ENCODE measurements around the gene BTN2A1.

BTN2A1 gene

DNA sequence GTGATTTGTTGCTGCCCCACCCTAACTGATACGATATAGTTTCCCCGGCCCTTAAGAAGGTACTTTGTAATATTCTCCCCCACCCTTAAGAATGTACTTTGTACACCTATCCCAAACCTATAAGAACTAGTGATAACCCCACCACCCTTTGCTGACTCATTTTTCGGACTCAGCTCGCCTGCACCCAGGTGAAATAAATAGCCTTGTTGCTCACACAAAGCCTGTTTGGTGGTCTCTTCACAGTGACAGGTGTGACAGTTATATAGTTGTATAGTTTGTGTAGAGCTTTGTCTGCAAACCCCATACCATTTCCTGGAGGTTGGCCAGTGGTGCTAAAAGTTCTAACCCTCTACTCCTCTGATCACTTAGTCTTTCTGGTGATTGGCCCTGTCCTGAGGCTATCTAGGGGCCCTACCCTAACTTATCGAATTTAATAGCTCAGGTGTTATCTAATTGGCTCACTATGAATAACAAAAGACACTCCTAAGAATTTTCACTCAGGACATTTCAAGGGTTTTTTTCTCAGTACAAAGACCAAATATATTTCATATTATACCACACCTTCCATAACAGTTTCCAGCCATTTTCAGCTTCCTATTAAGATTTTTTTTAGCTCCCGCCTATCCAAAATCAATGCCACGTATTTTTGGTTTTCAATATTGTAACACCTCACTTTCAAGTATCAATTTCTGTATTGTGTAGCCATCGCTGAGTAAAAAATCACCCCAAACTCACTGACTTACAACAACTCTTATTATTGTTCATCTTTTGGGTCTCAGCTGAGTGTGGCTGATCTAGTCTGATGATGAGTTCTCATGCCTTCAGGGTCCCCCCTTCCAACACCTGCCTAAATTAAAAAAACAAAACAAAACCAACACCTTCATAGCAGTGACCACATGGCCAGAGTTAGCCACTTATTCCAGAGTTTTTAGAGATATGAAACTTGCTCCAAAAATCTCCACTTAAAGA is 32.5 kb downstream of the BTN2A1 start:
- in situ Hi-C loops (cut with HindIII; ENCODE audit: low sequenced_read_pairs): no loop called here
- DNase-seq (ENCODE audit: low read depth, low spot score): no peak

DNA sequence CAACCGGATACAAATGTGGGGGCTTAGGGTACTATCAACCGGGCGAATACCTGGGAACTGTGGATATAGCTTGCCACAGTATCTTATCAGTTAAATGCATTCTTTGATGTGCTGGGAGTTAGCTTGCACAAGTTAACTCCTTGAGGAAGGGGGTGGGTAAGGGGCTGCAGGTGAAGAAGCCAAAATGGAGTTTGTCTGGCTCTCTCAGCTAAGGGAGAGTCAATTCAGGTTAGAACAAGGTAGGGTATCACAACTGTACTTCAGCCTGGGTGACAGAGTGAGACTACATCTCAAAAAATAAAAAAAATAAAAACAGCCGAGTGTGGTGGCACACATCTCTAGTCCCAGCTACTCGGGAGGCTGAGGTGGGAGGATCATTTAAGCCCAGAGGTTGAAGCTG is 33.8 kb downstream of the BTN2A1 start:
- TF ChIP-seq, protein P1, sequence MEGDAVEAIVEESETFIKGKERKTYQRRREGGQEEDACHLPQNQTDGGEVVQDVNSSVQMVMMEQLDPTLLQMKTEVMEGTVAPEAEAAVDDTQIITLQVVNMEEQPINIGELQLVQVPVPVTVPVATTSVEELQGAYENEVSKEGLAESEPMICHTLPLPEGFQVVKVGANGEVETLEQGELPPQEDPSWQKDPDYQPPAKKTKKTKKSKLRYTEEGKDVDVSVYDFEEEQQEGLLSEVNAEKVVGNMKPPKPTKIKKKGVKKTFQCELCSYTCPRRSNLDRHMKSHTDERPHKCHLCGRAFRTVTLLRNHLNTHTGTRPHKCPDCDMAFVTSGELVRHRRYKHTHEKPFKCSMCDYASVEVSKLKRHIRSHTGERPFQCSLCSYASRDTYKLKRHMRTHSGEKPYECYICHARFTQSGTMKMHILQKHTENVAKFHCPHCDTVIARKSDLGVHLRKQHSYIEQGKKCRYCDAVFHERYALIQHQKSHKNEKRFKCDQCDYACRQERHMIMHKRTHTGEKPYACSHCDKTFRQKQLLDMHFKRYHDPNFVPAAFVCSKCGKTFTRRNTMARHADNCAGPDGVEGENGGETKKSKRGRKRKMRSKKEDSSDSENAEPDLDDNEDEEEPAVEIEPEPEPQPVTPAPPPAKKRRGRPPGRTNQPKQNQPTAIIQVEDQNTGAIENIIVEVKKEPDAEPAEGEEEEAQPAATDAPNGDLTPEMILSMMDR (IDR thresholded peaks at IDR 0.05; ENCODE audit: low read depth, low read length): no peak
- no peak for DNase-seq (ENCODE audit: low read depth, low spot score)
- in situ Hi-C loops (cut with HindIII; ENCODE audit: low sequenced_read_pairs): no loop called here

More for the DNA sequence above, 32.5 kb downstream of the BTN2A1 start:
- no peak overlapping the region for H3K4me3 ChIP-seq (ENCODE audit: low read depth, low read length)
- TF ChIP-seq, protein P1 (IDR thresholded peaks at IDR 0.05; ENCODE audit: low read depth, low read length): no peak

DNA sequence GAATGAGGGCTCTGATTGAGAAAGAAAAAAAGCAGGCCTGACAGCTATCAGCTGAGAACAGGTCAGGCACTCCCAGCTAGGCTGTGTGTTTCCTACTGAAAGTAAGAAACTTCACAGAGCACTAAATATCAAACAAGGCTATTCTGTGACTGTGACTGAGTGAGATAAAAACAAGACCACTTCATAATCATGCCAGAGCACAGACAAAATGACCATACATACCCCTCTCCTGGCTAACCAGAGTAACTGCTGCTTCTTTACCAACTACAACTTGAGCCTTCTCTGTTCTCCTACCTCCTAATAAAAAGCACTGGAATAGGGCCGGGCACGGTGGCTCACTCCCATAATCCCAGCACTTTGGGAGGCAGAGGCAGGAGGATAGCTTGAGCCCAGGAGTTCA is 35.5 kb downstream of the BTN2A1 start:
- in situ Hi-C loops (cut with HindIII; ENCODE audit: low sequenced_read_pairs): no loop called here
- no peak overlapping the region for H3K4me3 ChIP-seq (ENCODE audit: low read depth, low read length)
- no peak for DNase-seq (ENCODE audit: low read depth, low spot score)
- TF ChIP-seq, protein P1 (IDR thresholded peaks at IDR 0.05; ENCODE audit: low read depth, low read length): peak; percentile 39

More for the DNA sequence above, 33.8 kb downstream of the BTN2A1 start:
- H3K4me3 ChIP-seq (ENCODE audit: low read depth, low read length): no peak overlapping the region

DNA sequence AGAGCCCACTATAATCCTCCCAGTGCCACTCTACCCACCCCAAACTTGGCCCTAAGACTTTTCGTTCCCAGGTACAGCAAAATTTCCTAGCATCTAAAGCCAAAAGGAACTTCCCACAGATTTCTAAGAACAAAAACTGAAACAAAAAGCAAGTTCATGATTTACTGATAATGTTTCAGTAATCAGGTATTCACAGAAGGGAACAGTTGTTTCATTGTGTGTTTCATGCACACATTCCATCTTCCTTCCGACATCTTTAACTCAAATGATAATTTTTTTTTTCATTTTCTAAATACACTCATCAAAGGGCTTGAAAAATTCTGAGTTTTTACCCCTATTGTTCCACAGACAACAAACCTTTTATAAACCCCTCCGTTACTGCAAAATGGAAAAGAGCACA is 36.4 kb downstream of the BTN2A1 start:
- DNase-seq (ENCODE audit: low read depth, low spot score): no peak
- H3K4me3 ChIP-seq (ENCODE audit: low read depth, low read length): no peak overlapping the region
- TF ChIP-seq, protein P1 (IDR thresholded peaks at IDR 0.05; ENCODE audit: low read depth, low read length): no peak
- in situ Hi-C loops (cut with HindIII; ENCODE audit: low sequenced_read_pairs): no loop called here

DNA sequence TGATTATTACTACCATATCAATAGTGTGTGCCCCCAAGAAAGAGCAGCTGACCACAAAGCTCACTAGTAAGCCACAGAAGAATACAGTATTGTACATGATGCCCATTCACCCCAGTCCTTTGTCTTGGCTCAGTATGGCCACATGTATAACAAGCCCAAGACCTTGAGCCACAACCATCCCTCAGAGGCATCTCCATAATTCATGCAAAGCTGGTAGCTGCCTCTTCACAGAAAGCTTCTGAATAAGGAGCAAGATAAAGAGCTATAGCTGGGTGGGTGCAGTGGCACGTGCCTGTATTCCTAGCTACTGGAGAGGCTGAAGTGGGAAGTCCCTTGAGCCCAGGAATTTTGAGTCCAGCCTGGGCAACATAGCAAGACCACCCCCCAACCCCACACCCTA is 37.5 kb downstream of the BTN2A1 start:
- TF ChIP-seq, protein P1 (IDR thresholded peaks at IDR 0.05; ENCODE audit: low read depth, low read length): no peak
- in situ Hi-C loops (cut with HindIII; ENCODE audit: low sequenced_read_pairs): no loop called here
- DNase-seq (ENCODE audit: low read depth, low spot score): no peak
- no peak overlapping the region for H3K4me3 ChIP-seq (ENCODE audit: low read depth, low read length)

DNA sequence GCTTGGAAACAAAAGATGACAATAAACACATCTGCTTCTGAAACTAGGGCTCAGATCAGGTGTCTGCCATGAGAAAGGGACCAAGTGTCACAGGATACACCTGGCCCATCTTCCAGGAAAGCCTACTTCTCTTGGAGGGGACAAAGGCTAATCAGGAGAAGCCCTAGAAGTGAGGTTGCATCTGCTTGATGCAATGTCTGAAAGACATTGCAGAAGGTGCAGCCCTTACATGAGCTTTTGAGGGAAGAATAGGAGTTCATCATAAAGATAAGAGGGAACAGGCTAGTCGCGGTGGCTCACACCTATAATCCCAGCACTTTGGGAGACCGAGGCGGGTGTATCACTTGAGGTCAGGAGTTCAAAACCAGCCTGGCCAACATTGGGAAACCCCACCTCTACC is 39.9 kb downstream of the BTN2A1 start:
- no peak overlapping the region for H3K4me3 ChIP-seq (ENCODE audit: low read depth, low read length)
- in situ Hi-C loops (cut with HindIII; ENCODE audit: low sequenced_read_pairs): no loop called here
- TF ChIP-seq, protein P1 (IDR thresholded peaks at IDR 0.05; ENCODE audit: low read depth, low read length): no peak
- no peak for DNase-seq (ENCODE audit: low read depth, low spot score)
